DMS 273 treated with DMSO at 0.1 percent for 48 hours (cell line): ENCODE data around the gene RSPH10B.
"Not testable (repeated sequence)": the region's sequence is repeated elsewhere in the genome, so short reads cannot be mapped to it uniquely, and the experiment has no call there.

Source experiments
- DNase-seq: peaks from one replicate; lab custom pipeline; 2025; lab: John Stamatoyannopoulos, UW

Gene RSPH10B

GRCh38 chr7:5970347-5970911, at the start of gene RSPH10B:
RSPH10B (minus strand) TSS chr7:5970689; CDS start chr7:5967116, 3,573 bp downstream.
- DNase-seq = not testable (repeated sequence)

- DNase-seq = no peak
Measured at GRCh38 chr7:6016653-6016966, 46.1 kb upstream of the RSPH10B start.

GRCh38 chr7:6015917-6016652, 45.6 kb upstream of the RSPH10B start:
- peak; percentile 74 for DNase-seq

- no peak for DNase-seq
Measured at GRCh38 chr7:6012355-6013104, 42.0 kb upstream of the RSPH10B start.

- DNase-seq = no peak
Measured at GRCh38 chr7:6011541-6011940, 41.1 kb upstream of the RSPH10B start.

- not testable (repeated sequence) for DNase-seq
Measured at GRCh38 chr7:6010370-6010769, 39.9 kb upstream of the RSPH10B start.

GRCh38 chr7:6008668-6009611, 38.5 kb upstream of the RSPH10B start, which contains the start of the genes AIMP2 and PMS2:
AIMP2 (plus strand) TSS chr7:6009272; CDS start chr7:6009364, 92 bp downstream.
PMS2 (minus strand) TSS chr7:6009049; CDS start chr7:6009019, 30 bp downstream.
- peak; percentile 99 for DNase-seq

GRCh38 chr7:6007835-6008590, 37.5 kb upstream of the RSPH10B start:
- DNase-seq = not testable (repeated sequence)

- DNase-seq = no peak
Measured at GRCh38 chr7:6007386-6007785, 36.9 kb upstream of the RSPH10B start.

GRCh38 chr7:5997210-5997808, 26.8 kb upstream of the RSPH10B start:
- DNase-seq = no peak

- DNase-seq = not testable (repeated sequence)
Measured at GRCh38 chr7:5987061-5987460, 16.6 kb upstream of the RSPH10B start.

GRCh38 chr7:5979680-5980314, 9.3 kb upstream of the RSPH10B start:
- not testable (repeated sequence) for DNase-seq

- DNase-seq = not testable (repeated sequence)
Measured at GRCh38 chr7:5973580-5973979, 3.1 kb upstream of the RSPH10B start.

- DNase-seq = not testable (repeated sequence)
Measured at GRCh38 chr7:5963810-5964209, 6.7 kb downstream of the RSPH10B start.

- not testable (repeated sequence) for DNase-seq
Measured at GRCh38 chr7:5963205-5963604, 7.3 kb downstream of the RSPH10B start.

- DNase-seq = not testable (repeated sequence)
Measured at GRCh38 chr7:5934945-5935450, 35.5 kb downstream of the RSPH10B start.

- DNase-seq = not testable (repeated sequence)
Measured at GRCh38 chr7:5931905-5932644, 38.4 kb downstream of the RSPH10B start.

GRCh38 chr7:5931250-5931649, 39.2 kb downstream of the RSPH10B start:
- DNase-seq = not testable (repeated sequence)

GRCh38 chr7:5930290-5930689, 40.2 kb downstream of the RSPH10B start:
- not testable (repeated sequence) for DNase-seq
